Loucy (cell line): ENCODE data around the gene USP7.

Experiments
- H2AFZ ChIP-seq: fragments of 200-600 bp; sonication (generic); 2 replicates; pipeline ENCODE4 v1.6.0; 2016; ENCODE audit warnings: antibody characterized with exemption, mild to moderate bottlenecking, low read length, moderate library complexity
- H3F3A ChIP-seq: fragments of 200-600 bp; 2 replicates; pipeline ENCODE4 v1.6.0; 2016; ENCODE audit warnings: antibody characterized with exemption, low read depth, mild to moderate bottlenecking
- H3K27me3 ChIP-seq: fragments of 200-600 bp; sonication (generic); 2 replicates; pipeline ENCODE4 v1.6.1; 2014; ENCODE audit warnings: low read length, mild to moderate bottlenecking; ENCODE audit not compliant: insufficient read depth, poor library complexity, severe bottlenecking
- H3K36me3 ChIP-seq: fragments of 200-600 bp; sonication (generic); 2 replicates; pipeline ENCODE4 v1.6.1; 2016; ENCODE audit warnings: low read length; ENCODE audit not compliant: insufficient read depth
- H3K4me1 ChIP-seq: fragments of 200-600 bp; sonication (generic); 2 replicates; pipeline ENCODE4 v1.5.1; 2014; ENCODE audit warnings: low read length, mild to moderate bottlenecking; ENCODE audit not compliant: insufficient read depth, poor library complexity, severe bottlenecking
- H3K4me2 ChIP-seq: fragments of 200-600 bp; sonication (generic); 2 replicates; pipeline ENCODE4 v1.6.0; 2014; ENCODE audit warnings: antibody characterized with exemption, low read length, low read depth, mild to moderate bottlenecking; ENCODE audit not compliant: poor library complexity, severe bottlenecking
- H3K4me3 ChIP-seq: fragments of 200-600 bp; sonication (generic); 2 replicates; pipeline ENCODE4 v1.5.1; 2014; ENCODE audit warnings: low read length, mild to moderate bottlenecking, mixed read lengths; ENCODE audit not compliant: poor library complexity, severe bottlenecking
- H3K79me2 ChIP-seq: fragments of 200-600 bp; sonication (generic); 2 replicates; pipeline ENCODE4 v1.6.1; 2014; ENCODE audit warnings: low read length; ENCODE audit not compliant: insufficient read depth
- H3K9ac ChIP-seq: fragments of 200-600 bp; sonication (generic); 2 replicates; pipeline ENCODE4 v1.6.0; 2014; ENCODE audit warnings: mild to moderate bottlenecking, low read depth, low read length, moderate library complexity; ENCODE audit not compliant: poor library complexity, severe bottlenecking
- H3K9me2 ChIP-seq: fragments of 200-600 bp; sonication (generic); replicated peaks from 2 replicates; pipeline ENCODE4 v1.6.1; 2016; ENCODE audit warnings: low read depth, low read length, mixed read lengths
- H3K9me3 ChIP-seq: fragments of 200-600 bp; sonication (generic); 2 replicates; pipeline ENCODE4 v1.6.1; 2014; ENCODE audit warnings: mild to moderate bottlenecking, antibody characterized with exemption, low read length, low read depth; ENCODE audit not compliant: insufficient read depth
- H4K20me1 ChIP-seq: fragments of 200-600 bp; sonication (generic); 2 replicates; pipeline ENCODE4 v1.6.0; 2014; ENCODE audit warnings: antibody characterized with exemption, low read length, mild to moderate bottlenecking; ENCODE audit not compliant: insufficient read depth, poor library complexity, severe bottlenecking
- CTCF ChIP-seq: fragments of 200-600 bp; sonication (generic); conservative IDR thresholded peaks from 2 replicates; pipeline ENCODE4 v1.5.1; 2014; ENCODE audit warnings: mild to moderate bottlenecking, antibody characterized with exemption, low read length
- EZH2phosphoT487 ChIP-seq: fragments of 200-600 bp; IDR thresholded peaks from 2 replicates; pipeline ENCODE4 v1.6.1; 2018; ENCODE audit warnings: antibody characterized with exemption, mild to moderate bottlenecking, moderate library complexity, borderline replicate concordance

USP7 gene

GRCh38 chr16:8892101-8892575 lies 71.6 kb downstream of the USP7 start:
- Histone ChIP-seq H3K36me3 (peaks cover 34% of the 10 kb centered on the region; the same call in 1 of the 2 replicates), H3K9me3 (no peaks in the 10 kb centered on the region), H3K9me2 (no peaks in the 10 kb centered on the region), H2AFZ (no peak overlapping the region), H3K4me3 (no peak overlapping the region), H3K4me1 (no peaks in the 10 kb centered on the region), H3K9ac (no peak overlapping the region), H3K27me3 (no peaks in the 10 kb centered on the region), H4K20me1 (no peaks in the 10 kb centered on the region), H3K4me2 (no peak overlapping the region), H3K79me2 (no peaks in the 10 kb centered on the region), H3F3A (no peaks in the 10 kb centered on the region)
- TF ChIP-seq CTCF: no peak
- no peak for TF ChIP-seq EZH2phosphoT487

- Histone ChIP-seq H3K4me1 (no peaks in the 10 kb centered on the region), H3K79me2 (no peaks in the 10 kb centered on the region), H3K4me2 (no peak overlapping the region), H3K9me2 (no peaks in the 10 kb centered on the region), H3K9ac (no peak overlapping the region), H3K27me3 (no peaks in the 10 kb centered on the region), H2AFZ (no peak overlapping the region), H4K20me1 (no peaks in the 10 kb centered on the region), H3K4me3 (no peak overlapping the region), H3F3A (no peaks in the 10 kb centered on the region), H3K36me3 (peaks cover 24% of the 10 kb centered on the region; the same call in 1 of the 2 replicates), H3K9me3 (no peaks in the 10 kb centered on the region)
- no peak for TF ChIP-seq CTCF
- TF ChIP-seq EZH2phosphoT487: no peak
These were observed 73.2 kb downstream of the USP7 start for GRCh38 chr16:8890549-8890921.

- no peak overlapping the region for H3K4me2 ChIP-seq
- H3K36me3 ChIP-seq: peaks cover 19% of the 10 kb centered on the region; the same call in 1 of the 2 replicates
- no peaks in the 10 kb centered on the region for H3K9me2 ChIP-seq
- no peaks in the 10 kb centered on the region for H3F3A ChIP-seq
- H4K20me1 ChIP-seq: no peaks in the 10 kb centered on the region
- no peaks in the 10 kb centered on the region for H3K79me2 ChIP-seq
- TF ChIP-seq EZH2phosphoT487: no peak
- no peak for TF ChIP-seq CTCF
- H3K4me3 ChIP-seq: no peak overlapping the region
- H3K27me3 ChIP-seq: no peaks in the 10 kb centered on the region
- H3K9ac ChIP-seq: no peak overlapping the region
- no peaks in the 10 kb centered on the region for H3K9me3 ChIP-seq
- H3K4me1 ChIP-seq: no peaks in the 10 kb centered on the region
- no peak overlapping the region for H2AFZ ChIP-seq
These were observed 73.7 kb downstream of the USP7 start for GRCh38 chr16:8889893-8890548.
